ENCODE measurements around the gene PACS2.
"Not testable (repeated sequence)": the region's sequence is repeated elsewhere in the genome, so short reads cannot be mapped to it uniquely, and the experiment has no call there.

Gene PACS2

GRCh38 chr14:105351920-105352851 is 37.6 kb downstream of the PACS2 start:
- DNase-seq, result peak; percentile 90

- DNase-seq, result no peak
Measured at GRCh38 chr14:105353136-105353535, 38.6 kb downstream of the PACS2 start.

- DNase-seq, result no peak
Measured at GRCh38 chr14:105354541-105354940, 40.0 kb downstream of the PACS2 start.

GRCh38 chr14:105355049-105355575 is 40.6 kb downstream of the PACS2 start:
- DNase-seq, result no peak

GRCh38 chr14:105355850-105356604 is 41.5 kb downstream of the PACS2 start:
- no peak for DNase-seq

- DNase-seq, result no peak
Measured at GRCh38 chr14:105356927-105357326, 42.4 kb downstream of the PACS2 start.

GRCh38 chr14:105357626-105358025 is 43.1 kb downstream of the PACS2 start:
- DNase-seq, result no peak

- DNase-seq, result no peak
Measured at GRCh38 chr14:105358140-105358846, 43.7 kb downstream of the PACS2 start.

GRCh38 chr14:105358943-105359342 is 44.4 kb downstream of the PACS2 start:
- DNase-seq, result no peak

- DNase-seq, result not testable (repeated sequence)
Measured at GRCh38 chr14:105361412-105361811, 46.9 kb downstream of the PACS2 start.

- peak; percentile 36 for DNase-seq
Measured at GRCh38 chr14:105363847-105364708, 49.5 kb downstream of the PACS2 start.

GRCh38 chr14:105365101-105365500 is 50.6 kb downstream of the PACS2 start:
- DNase-seq, result no peak

GRCh38 chr14:105365681-105366080 is 51.1 kb downstream of the PACS2 start:
- DNase-seq, result no peak

GRCh38 chr14:105366386-105367074 is 52.0 kb downstream of the PACS2 start:
- no peak for DNase-seq

GRCh38 chr14:105367116-105368031 is 52.8 kb downstream of the PACS2 start:
- no peak for DNase-seq

- no peak for DNase-seq
Measured at GRCh38 chr14:105368032-105368417, 53.5 kb downstream of the PACS2 start.

- no peak for DNase-seq
Measured at GRCh38 chr14:105368426-105368825, 53.9 kb downstream of the PACS2 start.

GRCh38 chr14:105368910-105369652 is 54.5 kb downstream of the PACS2 start:
- DNase-seq, result no peak

- no peak for DNase-seq
Measured at GRCh38 chr14:105369653-105370040, 55.1 kb downstream of the PACS2 start.

- no peak for DNase-seq
Measured at GRCh38 chr14:105374389-105374788, 59.8 kb downstream of the PACS2 start.
